WERI-Rb-1 (cell line): ENCODE results near the gene ANKH.
A peak's percentile ranks its signal among the peaks of the same experiment; 100 is the strongest.

Source experiments
- DNase-seq: peaks from one replicate; pipeline ENCODE4 v3.0.0-alpha.2; 2020
- H3K27ac ChIP-seq: fragments of 250-450 bp; sonication (Bioruptor Pico); 2 replicates; pipeline ENCODE4 v1.5.1; 2020; ENCODE audit warnings: mild to moderate bottlenecking, moderate library complexity
- H3K27me3 ChIP-seq: fragments of 250-450 bp; sonication (Bioruptor Pico); 2 replicates; pipeline ENCODE4 v1.5.1; 2021; ENCODE audit warnings: mild to moderate bottlenecking, low read depth, moderate library complexity; ENCODE audit not compliant: insufficient read depth, severe bottlenecking
- H3K36me3 ChIP-seq: fragments of 250-450 bp; sonication (Bioruptor Pico); 2 replicates; pipeline ENCODE4 v1.5.1; 2020; ENCODE audit warnings: mild to moderate bottlenecking, moderate library complexity
- H3K4me3 ChIP-seq: 2 replicates; pipeline ENCODE4 v1.5.1; 2011; ENCODE audit warnings: low read depth, mild to moderate bottlenecking, control low read depth, low read length
- H3K9me3 ChIP-seq: fragments of 250-450 bp; sonication (Bioruptor Pico); 2 replicates; pipeline ENCODE4 v1.5.1; 2021; ENCODE audit warnings: mild to moderate bottlenecking, moderate library complexity; ENCODE audit not compliant: severe bottlenecking
- CTCF ChIP-seq: IDR thresholded peaks from 2 replicates; pipeline ENCODE4 v1.5.1; 2011; ENCODE audit warnings: low read depth, mild to moderate bottlenecking, control low read depth, inconsistent platforms, low read length

ANKH gene

DNA sequence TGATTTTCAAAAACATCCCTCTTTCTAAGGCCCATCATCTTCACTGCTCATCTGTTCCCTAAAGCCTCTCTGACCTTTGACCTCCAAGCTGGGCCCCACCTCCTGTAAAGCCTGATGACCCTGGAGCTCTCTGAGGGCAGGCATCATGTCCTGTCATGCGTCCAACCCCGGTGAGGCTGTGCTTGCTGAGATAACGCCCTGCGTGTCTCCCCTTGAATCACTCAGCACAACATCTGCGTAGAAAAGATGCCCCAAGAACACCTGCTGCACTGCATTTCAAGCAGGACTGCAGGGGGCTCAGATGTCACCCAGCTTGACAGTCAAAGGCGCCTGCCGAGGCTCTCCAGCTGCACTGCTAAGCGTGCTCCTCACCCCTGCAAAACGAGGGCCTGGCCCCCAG is 129.1 kb downstream of the ANKH start:
- Histone ChIP-seq H3K27me3 (no peaks in the 10 kb centered on the region), H3K27ac (peak overlapping the region; percentile 49), H3K36me3 (peaks cover 37% of the 10 kb centered on the region), H3K4me3 (no peak overlapping the region), H3K9me3 (no peaks in the 10 kb centered on the region)
- TF ChIP-seq CTCF, result no peak
- no peak for DNase-seq

- H3K36me3 ChIP-seq, result peaks cover 32% of the 10 kb centered on the region
- peak overlapping the region; percentile 50 for H3K27ac ChIP-seq
- DNase-seq, result peak; percentile 85
Observed at GRCh38 chr5:14741801-14742440, 129.7 kb downstream of the ANKH start.

GRCh38 chr5:14741131-14741530 is 130.4 kb downstream of the ANKH start:
- Histone ChIP-seq H3K36me3 (peaks cover 28% of the 10 kb centered on the region), H3K27me3 (no peaks in the 10 kb centered on the region), H3K27ac (peak overlapping the region; percentile 50), H3K4me3 (no peak overlapping the region), H3K9me3 (no peaks in the 10 kb centered on the region)
- peak; percentile 79 for DNase-seq
- no peak for TF ChIP-seq CTCF

More at GRCh38 chr5:14741801-14742440, 129.7 kb downstream of the ANKH start:
- H3K9me3 ChIP-seq, result no peaks in the 10 kb centered on the region
- TF ChIP-seq CTCF, result no peak
- H3K27me3 ChIP-seq, result no peaks in the 10 kb centered on the region
- H3K4me3 ChIP-seq, result no peak overlapping the region

DNA sequence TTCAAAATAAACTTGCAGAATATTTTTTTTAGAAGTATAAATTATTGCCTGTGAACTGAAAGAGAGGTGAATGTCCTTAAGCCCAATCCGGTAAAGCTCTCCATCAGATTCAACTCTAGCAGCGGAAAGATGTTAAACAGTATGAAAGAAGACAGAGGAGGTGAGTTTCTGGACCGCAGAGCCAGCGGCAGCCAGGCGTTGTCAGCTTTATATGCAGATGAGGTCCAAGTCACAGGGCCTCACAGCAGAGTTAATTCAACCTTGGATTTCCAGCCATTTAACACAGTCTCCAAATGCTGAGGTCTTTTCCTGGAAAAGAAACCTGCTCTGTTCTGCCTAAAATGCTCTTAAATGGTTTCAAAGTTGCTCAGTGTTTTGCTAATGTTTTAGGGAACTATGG is 131.6 kb downstream of the ANKH start:
- H3K36me3 ChIP-seq, result peaks cover 31% of the 10 kb centered on the region
- H3K27ac ChIP-seq, result no peak overlapping the region; the same call in none of the 2 replicates
- no peak for DNase-seq
- no peaks in the 10 kb centered on the region for H3K27me3 ChIP-seq
- no peak for TF ChIP-seq CTCF
- H3K9me3 ChIP-seq, result no peaks in the 10 kb centered on the region
- H3K4me3 ChIP-seq, result no peak overlapping the region

DNA sequence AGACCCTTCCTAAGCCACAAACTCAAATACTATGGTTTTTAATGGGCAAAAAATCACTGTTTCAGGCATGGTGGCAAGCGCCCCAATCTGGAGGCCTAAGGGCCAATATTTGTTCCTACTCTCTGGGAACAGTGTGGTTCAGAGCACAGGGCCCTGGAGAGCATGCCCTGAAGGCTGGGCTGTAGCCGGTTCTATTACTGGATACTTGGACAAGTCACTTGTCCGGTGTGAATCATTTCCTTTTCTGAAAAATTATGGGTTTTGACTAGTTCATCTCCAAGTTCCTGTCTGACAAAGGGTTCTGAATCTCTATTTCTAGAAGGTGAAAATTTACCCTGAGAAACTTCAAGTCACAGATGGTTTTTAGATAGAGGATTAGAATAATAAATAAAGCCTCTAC is 132.0 kb downstream of the ANKH start:
- TF ChIP-seq CTCF, result no peak
- no peak for DNase-seq

GRCh38 chr5:14738050-14738449 is 133.5 kb downstream of the ANKH start:
- H3K36me3 ChIP-seq, result peaks cover 43% of the 10 kb centered on the region
- H3K9me3 ChIP-seq, result no peaks in the 10 kb centered on the region
- H3K27ac ChIP-seq, result no peak overlapping the region
- no peaks in the 10 kb centered on the region for H3K27me3 ChIP-seq
- DNase-seq, result no peak
- H3K4me3 ChIP-seq, result no peak overlapping the region
- no peak for TF ChIP-seq CTCF

More for the DNA sequence above, 132.0 kb downstream of the ANKH start:
- no peak overlapping the region for H3K4me3 ChIP-seq
- no peaks in the 10 kb centered on the region for H3K27me3 ChIP-seq
- H3K9me3 ChIP-seq, result no peaks in the 10 kb centered on the region
- peaks cover 34% of the 10 kb centered on the region for H3K36me3 ChIP-seq
- H3K27ac ChIP-seq, result no peak overlapping the region; the same call in 1 of the 2 replicates
